ENCODE measurements around the gene PCSK1N.

- TF ChIP-seq CTCF (IDR thresholded peaks at IDR 0.05; ENCODE audit: insufficient read depth, low read length, poor library complexity, severe bottlenecking) (no peak), EZH2phosphoT487 (conservative IDR thresholded peaks at IDR 0.05; ENCODE audit: low read length) (no peak)
Measured at GRCh38 chrX:48785540-48786214, 49.7 kb downstream of the PCSK1N start.

All from SU-DHL-6 (cell line).